ENCODE measurements around the gene AKR1E2.

DNA sequence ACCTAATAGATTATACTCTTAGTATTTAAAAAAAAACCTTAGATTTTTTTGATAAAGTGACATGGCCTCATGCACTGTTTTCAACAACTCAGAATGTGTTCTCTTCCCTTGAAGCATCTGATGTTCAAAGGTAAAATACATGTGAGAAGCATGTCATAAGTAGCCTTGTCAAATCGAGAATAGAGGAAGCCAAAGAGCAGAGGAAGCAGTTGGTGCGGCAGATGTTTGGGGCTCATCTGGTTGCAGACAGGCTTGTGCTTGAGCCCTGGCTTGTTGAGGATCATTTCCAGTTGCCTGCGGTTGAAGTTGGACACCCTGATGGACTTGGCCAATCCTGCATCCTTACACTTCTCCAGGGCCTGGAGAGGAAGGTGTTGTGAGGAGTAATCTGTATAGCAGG lies 59.2 kb downstream of the AKR1E2 start:
- TF ChIP-seq, protein P1, sequence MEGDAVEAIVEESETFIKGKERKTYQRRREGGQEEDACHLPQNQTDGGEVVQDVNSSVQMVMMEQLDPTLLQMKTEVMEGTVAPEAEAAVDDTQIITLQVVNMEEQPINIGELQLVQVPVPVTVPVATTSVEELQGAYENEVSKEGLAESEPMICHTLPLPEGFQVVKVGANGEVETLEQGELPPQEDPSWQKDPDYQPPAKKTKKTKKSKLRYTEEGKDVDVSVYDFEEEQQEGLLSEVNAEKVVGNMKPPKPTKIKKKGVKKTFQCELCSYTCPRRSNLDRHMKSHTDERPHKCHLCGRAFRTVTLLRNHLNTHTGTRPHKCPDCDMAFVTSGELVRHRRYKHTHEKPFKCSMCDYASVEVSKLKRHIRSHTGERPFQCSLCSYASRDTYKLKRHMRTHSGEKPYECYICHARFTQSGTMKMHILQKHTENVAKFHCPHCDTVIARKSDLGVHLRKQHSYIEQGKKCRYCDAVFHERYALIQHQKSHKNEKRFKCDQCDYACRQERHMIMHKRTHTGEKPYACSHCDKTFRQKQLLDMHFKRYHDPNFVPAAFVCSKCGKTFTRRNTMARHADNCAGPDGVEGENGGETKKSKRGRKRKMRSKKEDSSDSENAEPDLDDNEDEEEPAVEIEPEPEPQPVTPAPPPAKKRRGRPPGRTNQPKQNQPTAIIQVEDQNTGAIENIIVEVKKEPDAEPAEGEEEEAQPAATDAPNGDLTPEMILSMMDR (IDR thresholded peaks at IDR 0.05), result no peak
- no peak for TF ChIP-seq POLR2AphosphoS5 (IDR thresholded peaks at IDR 0.05; ENCODE audit: low read depth, low read length)
